HCT116 (cell line): ENCODE results near the gene MTHFR. TPM values are rescaled to one million over a fixed set of nuclear protein-coding genes. Genes with fewer than 3 reads are reported as not detected.
A peak's percentile ranks its signal among the peaks of the same experiment; 100 is the strongest.

ENCODE experiments used
- ATAC-seq: fragments of 200-7000 bp; cut with Tn5 transposase; 2 replicates; pipeline ENCODE4 v1.9.1; 2020; ENCODE audit warnings: mild to moderate bottlenecking, moderate library complexity
- BruUV-seq: library from RNA; stranded (reverse); fragments of 400-500 nt; replicated peaks from 2 replicates; lab custom pipeline; 2021; lab: Mats Ljungman, UMichigan
- CTCF ChIA-PET: fragments of 300-600 bp; sonication (Branson Sonifier 250); formaldehyde crosslinking; loops from one replicate; lab custom pipeline; 2021; ENCODE audit warnings: antibody characterized with exemption; lab: Charles Lee
- POLR2A ChIA-PET: fragments of 300-600, 350-600 bp; sonication (Branson Sonifier 250); formaldehyde crosslinking; loops from one replicate; lab custom pipeline; 2021; ENCODE audit warnings: antibody characterized with exemption; lab: Charles Lee
- RAD21 ChIA-PET, 2 experiments: fragments of 300-600 bp; sonication (Branson Sonifier 250); formaldehyde crosslinking; loops; one replicate each; lab custom pipeline; 2023; ENCODE audit warnings: low total read pairs in 2 of 2; ENCODE audit not compliant: uncharacterized antibody in 2 of 2, unreplicated experiment in 2 of 2, low non-redundant PET in 1 of 2; lab: Charles Lee
- DNase-seq: peaks from one replicate; pipeline ENCODE4 v3.0.0-alpha.2; 2010; ENCODE audit warnings: low read depth, low spot score
- H2AFZ ChIP-seq: fragments of 200-600 bp; shearing (Covaris generic), sonication (generic); 2 replicates; pipeline ENCODE4 v1.6.1; 2017; ENCODE audit warnings: low read depth, mixed run types, mixed read lengths, antibody characterized with exemption, low read length; ENCODE audit not compliant: poor library complexity, severe bottlenecking
- H3K27ac ChIP-seq: 2 replicates; pipeline ENCODE4 v1.5.1; 2012; ENCODE audit warnings: low read depth, low read length
- H3K27me3 ChIP-seq: fragments of 200-600 bp; sonication (generic); 2 replicates; pipeline ENCODE4 v1.6.1; 2016; ENCODE audit warnings: mixed run types, low read length, mixed read lengths; ENCODE audit not compliant: insufficient read depth
- H3K36me3 ChIP-seq, 2 experiments: fragments of 200-500 bp in 1 of 2; fragments of 200-600 bp in 1 of 2; sonication (Bioruptor generic) in 1 of 2; sonication (generic) in 1 of 2; 2 replicates each; pipeline versions ENCODE4 v1.5.1 to v1.6.1; 2014 to 2016; ENCODE audit warnings: low read length in 2 of 2, inconsistent platforms in 1 of 2, mixed read lengths in 1 of 2, mixed run types in 1 of 2; ENCODE audit not compliant: insufficient read depth in 2 of 2, control insufficient read depth in 1 of 2
- H3K4me1 ChIP-seq, 2 experiments: fragments of 200-600 bp in 1 of 2; sonication (generic) in 1 of 2; 2 replicates each; pipeline versions ENCODE4 v1.5.1 to v1.6.1; 2012 to 2017; ENCODE audit warnings: low read length in 2 of 2, inconsistent platforms in 1 of 2, mild to moderate bottlenecking in 1 of 2, mixed read lengths in 1 of 2, mixed run types in 1 of 2, moderate library complexity in 1 of 2; ENCODE audit not compliant: insufficient read depth in 2 of 2, control insufficient read depth in 1 of 2
- H3K4me2 ChIP-seq: fragments of 200-600 bp; sonication (generic); 2 replicates; pipeline ENCODE4 v1.6.1; 2017; ENCODE audit warnings: mixed run types, low read length, mixed read lengths
- H3K4me3 ChIP-seq, 2 experiments: fragments of 200-600 bp in 1 of 2; sonication (generic) in 1 of 2; replicated peaks in 1 of 2; 2 replicates each; pipeline ENCODE4 v1.5.1; 2011 to 2016; ENCODE audit warnings: low read length in 2 of 2, control low read depth in 1 of 2, low read depth in 1 of 2, mild to moderate bottlenecking in 1 of 2, mixed read lengths in 1 of 2, mixed run types in 1 of 2
- H3K79me2 ChIP-seq: fragments of 200-600 bp; sonication (generic); 2 replicates; pipeline ENCODE4 v1.6.1; 2017; ENCODE audit warnings: mild to moderate bottlenecking, mixed run types, low read length, moderate library complexity, mixed read lengths; ENCODE audit not compliant: insufficient read depth
- H3K9ac ChIP-seq: fragments of 200-600 bp; sonication (generic); 2 replicates; pipeline ENCODE4 v1.6.1; 2016; ENCODE audit warnings: low read length, mixed read lengths
- H3K9me2 ChIP-seq: fragments of 200-600 bp; sonication (generic), shearing (Covaris generic); 2 replicates; pipeline ENCODE4 v1.6.1; 2017; ENCODE audit warnings: mixed run types, mild to moderate bottlenecking, moderate library complexity; ENCODE audit not compliant: insufficient read depth
- H3K9me3 ChIP-seq, 2 experiments: fragments of 200-500 bp in 1 of 2; fragments of 200-600 bp in 1 of 2; sonication (Bioruptor generic) in 1 of 2; sonication (generic) in 1 of 2; 2 replicates each; pipeline ENCODE4 v1.6.1; 2014 to 2017; ENCODE audit warnings: low read length in 2 of 2, mixed read lengths in 2 of 2, inconsistent platforms in 1 of 2, low read depth in 1 of 2, mild to moderate bottlenecking in 1 of 2, mixed run types in 1 of 2, moderate library complexity in 1 of 2; ENCODE audit not compliant: control insufficient read depth in 1 of 2, insufficient read depth in 1 of 2
- H4K20me1 ChIP-seq: fragments of 200-600 bp; sonication (generic), shearing (Covaris generic); 2 replicates; pipeline ENCODE4 v1.6.1; 2017; ENCODE audit warnings: mixed run types, mild to moderate bottlenecking, moderate library complexity; ENCODE audit not compliant: insufficient read depth
- CEBPB ChIP-seq: IDR thresholded peaks from 2 replicates; pipeline ENCODE4 v1.6.1; 2012; ENCODE audit warnings: low read depth
- EGR1 ChIP-seq: IDR thresholded peaks from 2 replicates; pipeline ENCODE4 v1.6.1; 2012; ENCODE audit warnings: low read depth
- ELF1 ChIP-seq: IDR thresholded peaks from 2 replicates; pipeline ENCODE4 v1.6.1; 2012; ENCODE audit warnings: low read depth, borderline replicate concordance
- JUND ChIP-seq: IDR thresholded peaks from 2 replicates; pipeline ENCODE4 v1.6.1; 2012
- POLR2A ChIP-seq: IDR thresholded peaks from 2 replicates; pipeline ENCODE4 v1.7.0; 2011; ENCODE audit warnings: borderline replicate concordance; ENCODE audit not compliant: insufficient read depth, insufficient read length; ENCODE audit errors: extremely low read depth
- RAD21 ChIP-seq: IDR thresholded peaks from 2 replicates; pipeline ENCODE4 v1.6.1; 2012; ENCODE audit warnings: low read depth, mild to moderate bottlenecking
- REST ChIP-seq: IDR thresholded peaks from 2 replicates; pipeline ENCODE4 v1.6.1; 2012; ENCODE audit warnings: low read depth
- TCF7L2 ChIP-seq: IDR thresholded peaks from 2 replicates; pipeline ENCODE4 v1.7.0; 2011; ENCODE audit warnings: borderline replicate concordance, inconsistent platforms; ENCODE audit not compliant: insufficient read depth, insufficient read length; ENCODE audit errors: extremely low read depth
- intact Hi-C: fragments of 100-400 bp; cut with micrococcal nuclease; formaldehyde crosslinking; loops from 2 replicates; pipeline ENCODE4 v1.10.0; 2022
- total RNA-seq: library from RNA; stranded (reverse); gene quantifications from one replicate; pipeline ENCODE4 v1.2.1, GENCODE V29; 2021; ENCODE audit not compliant: unreplicated experiment

MTHFR gene
- total RNA-seq, 1 experiment from 2014 or later = 20.9 TPM

GRCh38 chr1:11769274-11769673 is 36.5 kb downstream of the MTHFR start:
- H4K20me1 ChIP-seq = no peaks in the 10 kb centered on the region
- no peak overlapping the region for H3K4me3 ChIP-seq
- no peak for TF ChIP-seq RAD21
- ATAC-seq (no peak), DNase-seq (no peak)
- H3K4me2 ChIP-seq = no peak overlapping the region
- no peaks in the 10 kb centered on the region for H3K36me3 ChIP-seq
- intact Hi-C loops = no loop called here
- H3K79me2 ChIP-seq = no peaks in the 10 kb centered on the region
- ChIA-PET CTCF (no interaction called here), RAD21 (no interaction called here), POLR2A (no interaction called here)
- H3K4me1 ChIP-seq = peaks cover 0 to 4% of the 10 kb centered on the region in 2 experiments; a peak in 1 of 4 replicates
- no peaks in the 10 kb centered on the region for H3K9me3 ChIP-seq
- H3K9ac ChIP-seq = no peak overlapping the region
- H3K9me2 ChIP-seq = no peaks in the 10 kb centered on the region
- no peak overlapping the region for H3K27ac ChIP-seq
- no peaks in the 10 kb centered on the region for H3K27me3 ChIP-seq
- no peak overlapping the region for H2AFZ ChIP-seq
- BruUV-seq = no TSS peak

DNA sequence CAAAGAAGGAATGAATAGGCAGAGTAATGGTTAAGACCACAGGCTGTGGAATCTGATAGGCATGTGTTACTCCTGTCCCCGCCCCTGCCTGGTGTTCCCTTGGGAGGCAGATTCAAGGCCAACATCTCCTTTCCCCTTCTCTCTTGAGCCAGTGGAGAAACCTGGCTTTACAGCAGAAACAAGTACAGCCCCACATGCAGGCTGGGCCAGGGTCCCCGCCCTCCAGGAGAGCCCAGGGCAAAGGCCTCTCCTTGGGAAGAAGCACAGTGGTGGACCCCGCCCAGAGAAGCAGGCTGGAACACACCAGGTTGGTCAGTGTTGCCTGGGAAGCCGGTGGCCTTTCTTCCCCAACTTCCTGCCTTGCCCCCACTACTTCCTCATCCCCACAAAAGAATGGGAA is 36.9 kb downstream of the MTHFR start:
- Histone ChIP-seq H3K36me3 (no peaks in the 10 kb centered on the region), H3K79me2 (no peaks in the 10 kb centered on the region), H2AFZ (no peak overlapping the region), H3K27ac (no peak overlapping the region), H3K27me3 (no peaks in the 10 kb centered on the region)
- ChIA-PET POLR2A (no interaction called here), CTCF (no interaction called here)
- ATAC-seq = peak; percentile 33; the same call in 1 of the 2 replicates
- no peak for DNase-seq
- BruUV-seq = no TSS peak
- TF ChIP-seq ELF1 (no peak), POLR2A (no peak), EGR1 (no peak), CEBPB (no peak), REST (no peak), TCF7L2 (no peak), JUND (no peak)
- TF ChIP-seq, all 23 proteins: peak for 0
- Histone ChIP-seq H3K4me3 (no peak overlapping the region), H4K20me1 (no peaks in the 10 kb centered on the region), H3K9ac (no peak overlapping the region), H3K9me3 (no peaks in the 10 kb centered on the region), H3K4me2 (no peak overlapping the region), H3K4me1 (peaks cover 0 to 4% of the 10 kb centered on the region in 2 experiments; a peak in 1 of 4 replicates), H3K9me2 (no peaks in the 10 kb centered on the region)
- RAD21 ChIA-PET = no interaction called here
- intact Hi-C loops = no loop called here
